MM.1S (cell line): ENCODE measurements around the gene EZH2.

Experiments used
- CTCF ChIP-seq: fragments of 300-600 bp; sonication (generic); IDR thresholded peaks from 2 replicates; pipeline ENCODE4 v1.5.1; 2016; ENCODE audit warnings: antibody characterized with exemption, low read length, mixed read lengths
- EZH2 ChIP-seq: fragments of 300-600 bp; sonication (generic); optimal IDR thresholded peaks from 2 replicates; pipeline ENCODE3; 2017; ENCODE audit warnings: low read depth, mild to moderate bottlenecking, antibody characterized with exemption, low read length, mixed read lengths
- EZH2phosphoT487 ChIP-seq: fragments of 300-600 bp; sonication (generic); IDR thresholded peaks from 2 replicates; pipeline ENCODE4 v1.6.1; 2018; ENCODE audit warnings: antibody characterized with exemption, low read length

GRCh38 chr7:148813890-148814289, 70.2 kb downstream of the EZH2 start:
- no peak for TF ChIP-seq CTCF
- no peak for TF ChIP-seq EZH2
- TF ChIP-seq EZH2phosphoT487 = no peak
